MCF 10A (cell line): Measurements from ENCODE around the gene TRMT61A. TPM values are rescaled to one million over a fixed set of nuclear protein-coding genes. Genes with fewer than 3 reads are reported as not detected.

Source experiments
- BruUV-seq: library from RNA; stranded (reverse); fragments of 400-500 nt; replicated peaks from 2 replicates; lab custom pipeline; 2021; lab: Mats Ljungman, UMichigan
- CTCF ChIA-PET: fragments of 300-600 bp; sonication (Branson Sonifier 250); formaldehyde crosslinking; extraction: SDS; loops from one replicate; lab custom pipeline; 2021; ENCODE audit warnings: antibody characterized with exemption, inconsistent platforms; lab: Yijun Ruan, JAX
- POLR2A ChIA-PET: fragments of 300-600, 350-650 bp; sonication (Branson Sonifier 250); formaldehyde crosslinking; extraction: SDS; loops from one replicate; lab custom pipeline; 2020; ENCODE audit warnings: antibody characterized with exemption, inconsistent platforms; lab: Yijun Ruan, JAX
- DNase-seq: peaks from one replicate; pipeline ENCODE4 v3.0.0-alpha.2; 2018; ENCODE audit not compliant: unreplicated experiment
- H3K27ac Mint-ChIP-seq: one replicate; pipeline ENCODE4 v1.8.0; 2022; ENCODE audit warnings: mild to moderate bottlenecking, low read depth, mixed read lengths; ENCODE audit not compliant: unreplicated experiment
- H3K27me3 Mint-ChIP-seq: one replicate; pipeline ENCODE4 v1.8.0; 2022; ENCODE audit warnings: mixed read lengths; ENCODE audit not compliant: insufficient read depth, unreplicated experiment
- H3K36me3 Mint-ChIP-seq: one replicate; pipeline ENCODE4 v1.8.0; 2022; ENCODE audit warnings: mild to moderate bottlenecking, moderate library complexity, mixed read lengths; ENCODE audit not compliant: insufficient read depth, unreplicated experiment
- H3K4me1 Mint-ChIP-seq: one replicate; pipeline ENCODE4 v1.8.0; 2022; ENCODE audit warnings: mixed read lengths; ENCODE audit not compliant: insufficient read depth, unreplicated experiment
- H3K4me3 Mint-ChIP-seq: one replicate; pipeline ENCODE4 v1.8.0; 2022; ENCODE audit warnings: mild to moderate bottlenecking, moderate library complexity, mixed read lengths; ENCODE audit not compliant: unreplicated experiment
- H3K9me3 Mint-ChIP-seq: one replicate; pipeline ENCODE4 v1.8.0; 2022; ENCODE audit warnings: mixed read lengths; ENCODE audit not compliant: unreplicated experiment
- CTCF ChIP-seq: fragments of 200-600 bp; IDR thresholded peaks from one replicate; pipeline ENCODE4 v1.8.0; 2022; ENCODE audit warnings: antibody characterized with exemption, mild to moderate bottlenecking; ENCODE audit not compliant: unreplicated experiment
- intact Hi-C: fragments of 100-400 bp; cut with micrococcal nuclease; formaldehyde crosslinking; loops from 2 replicates; pipeline ENCODE4 v1.14.1; 2022
- total RNA-seq: library from RNA; stranded (reverse); gene quantifications from 2 replicates; pipeline ENCODE4 v1.2.3, GENCODE V29; 2022

TRMT61A gene
- total RNA-seq, 1 experiment from 2014 or later: 15.8 TPM

DNA sequence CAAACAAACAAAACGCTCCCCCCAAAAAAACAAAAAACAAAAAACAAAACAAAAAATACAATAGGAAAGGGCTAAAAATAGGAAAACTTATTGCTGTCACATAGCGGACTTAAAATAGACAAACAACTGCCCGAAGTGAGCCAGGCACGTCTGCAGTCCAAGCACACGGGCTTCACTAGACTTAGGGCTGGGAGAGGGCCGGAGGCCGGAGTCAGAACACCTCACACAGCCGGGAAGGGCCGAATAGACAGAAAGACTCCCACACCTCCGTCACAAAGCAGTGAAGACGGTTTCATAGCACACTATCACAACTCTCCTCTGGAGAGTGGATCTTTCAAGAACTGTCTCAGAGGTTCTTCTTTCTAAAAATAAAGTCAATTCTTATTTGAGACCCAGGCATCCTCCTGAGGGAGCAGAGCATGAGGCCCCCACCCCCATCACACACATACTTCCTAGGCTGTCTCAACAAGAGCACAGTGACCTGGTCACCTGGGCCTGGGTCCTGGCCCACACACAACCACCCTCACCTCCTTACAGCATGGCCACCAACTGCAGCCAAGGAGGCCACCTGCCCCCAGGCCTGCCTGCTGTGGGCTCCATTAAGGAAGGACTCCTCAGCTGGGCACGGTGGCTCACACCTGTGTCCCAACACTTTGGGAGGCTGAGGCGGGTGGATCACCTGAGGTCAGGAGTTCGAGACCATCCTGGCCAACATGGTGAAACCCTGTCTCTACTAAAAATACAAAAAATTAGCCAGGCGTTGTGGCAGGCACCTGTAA lies 26.8 kb downstream of the TRMT61A start:
- no TSS peak for BruUV-seq
- no peak overlapping the region for H3K4me3 Mint-ChIP-seq
- H3K4me1 Mint-ChIP-seq: peaks cover 34% of the 10 kb centered on the region
- H3K27ac Mint-ChIP-seq: no peak overlapping the region
- no peak for DNase-seq
- ChIA-PET POLR2A (interaction anchor here (0.6 to 2.4 kb wide), 3 partner anchors 15 to 37 kb away, joined by 4 to 10 read pairs (median 6); no protein-coding TSS in a partner anchor), CTCF (interaction anchor here (0.6 to 10.7 kb wide), 2 partner anchors 8 to 37 kb away, joined by 3 to 126 read pairs; no protein-coding TSS in a partner anchor)
- intact Hi-C loops: no loop called here
- H3K27me3 Mint-ChIP-seq: no peaks in the 10 kb centered on the region
- peaks cover 51% of the 10 kb centered on the region for H3K36me3 Mint-ChIP-seq
- no peak for TF ChIP-seq CTCF
- no peaks in the 10 kb centered on the region for H3K9me3 Mint-ChIP-seq

DNA sequence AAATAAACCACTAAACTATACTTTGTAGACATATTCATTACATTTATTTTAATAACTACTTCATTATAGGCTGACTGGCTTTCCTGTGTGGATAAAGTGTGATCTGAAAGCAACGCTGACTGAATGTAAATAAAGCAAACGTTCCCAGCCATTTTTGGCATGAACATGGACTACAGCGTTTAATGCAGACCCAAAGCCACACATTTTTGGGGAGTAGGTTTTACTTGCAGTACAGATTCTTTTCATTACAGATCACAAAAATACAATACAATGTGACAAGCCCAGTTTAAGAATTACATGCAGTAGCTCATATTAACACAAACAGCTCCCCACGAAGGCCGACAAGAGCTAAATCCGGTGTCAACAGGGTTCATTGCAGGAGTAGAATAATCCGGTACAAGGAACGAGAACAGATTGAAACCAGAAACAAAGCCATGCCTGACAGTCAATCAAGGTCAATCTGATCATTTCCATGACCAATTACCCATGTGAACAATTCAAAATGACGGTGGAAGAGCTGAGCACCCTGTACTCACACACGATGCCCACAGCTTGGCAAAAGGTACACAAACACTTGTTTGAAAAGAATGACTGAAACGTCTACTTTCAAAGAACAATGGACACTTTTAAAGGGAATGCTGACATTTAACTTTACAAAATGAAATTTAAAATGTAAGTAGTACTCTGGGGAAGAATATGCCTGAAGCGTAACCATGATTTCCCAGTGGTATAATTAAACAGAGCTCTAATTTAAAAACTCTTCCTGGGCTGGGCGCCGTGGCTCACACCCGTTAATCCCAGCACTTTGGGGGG lies 28.2 kb downstream of the TRMT61A start:
- Mint-ChIP-seq H3K27ac (no peak overlapping the region), H3K9me3 (no peaks in the 10 kb centered on the region), H3K4me1 (peaks cover 35% of the 10 kb centered on the region), H3K36me3 (peaks cover 62% of the 10 kb centered on the region), H3K27me3 (no peaks in the 10 kb centered on the region), H3K4me3 (no peak overlapping the region)
- ChIA-PET CTCF (interaction anchor here (0.6 to 1.5 kb wide), 7 partner anchors 10 to 217 kb away, joined by 3 to 6 read pairs (median 3); partner anchors contain the start of gene TRMT61A), POLR2A (interaction anchor here (0.9 to 4.0 kb wide), 5 partner anchors 17 to 160 kb away, joined by 3 to 19 read pairs (median 6); partner anchors contain the start of gene TRMT61A)
- TF ChIP-seq CTCF: no peak
- no peak for DNase-seq
- no TSS peak for BruUV-seq
- intact Hi-C loops: no loop called here

GRCh38 chr14:103558071-103558882 lies 29.3 kb downstream of the TRMT61A start:
- Mint-ChIP-seq H3K4me3 (no peak overlapping the region), H3K36me3 (peaks cover 58% of the 10 kb centered on the region), H3K4me1 (peaks cover 26% of the 10 kb centered on the region), H3K27ac (peak overlapping the region; percentile 16), H3K27me3 (no peaks in the 10 kb centered on the region), H3K9me3 (no peaks in the 10 kb centered on the region)
- TF ChIP-seq CTCF: no peak
- ChIA-PET CTCF (interaction anchor here (0.9 to 1.5 kb wide), 3 partner anchors 9 to 39 kb away, joined by 3 to 4 read pairs (median 3); partner anchors contain the start of gene TRMT61A), POLR2A (interaction anchor here (0.6 to 4.0 kb wide), 4 partner anchors 18 to 598 kb away, joined by 4 to 19 read pairs (median 8); partner anchors contain the start of gene TRMT61A)
- BruUV-seq: no TSS peak
- DNase-seq: no peak
- intact Hi-C loops: no loop called here
